HG03439 (cell line): Measurements from ENCODE around the gene LINS1.
"Not testable (repeated sequence)": the region's sequence is repeated elsewhere in the genome, so short reads cannot be mapped to it uniquely, and the experiment has no call there.

Experiments used
- ATAC-seq: cut with Tn5 transposase; IDR thresholded peaks from one replicate; pipeline ENCODE4 v1.9.1; 2021; ENCODE audit warnings: mild to moderate bottlenecking, moderate library complexity; ENCODE audit not compliant: unreplicated experiment

LINS1 gene

DNA sequence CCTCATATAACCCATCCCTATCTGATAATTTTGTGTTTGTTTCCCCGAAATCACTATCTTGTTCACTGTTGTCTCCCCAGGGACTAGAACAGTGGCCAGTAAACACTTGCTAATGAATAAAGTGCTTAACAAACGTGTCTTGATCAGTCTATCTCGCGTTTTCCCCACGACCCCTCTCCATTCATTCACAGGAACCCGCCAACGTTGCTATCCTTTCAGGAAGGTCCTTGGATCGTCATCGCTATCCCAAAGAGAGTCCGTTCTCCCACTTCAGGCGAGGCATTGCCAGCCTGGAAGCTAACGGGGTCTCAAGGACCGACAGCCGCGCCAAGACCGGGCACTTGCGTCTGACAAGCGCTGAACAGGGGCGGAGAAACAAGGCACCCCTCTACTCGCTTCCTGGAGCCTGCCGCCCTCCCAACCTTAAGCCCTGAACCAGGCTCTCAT, 344 bp downstream of the LINS1 start:
- peak; percentile 22 for ATAC-seq

DNA sequence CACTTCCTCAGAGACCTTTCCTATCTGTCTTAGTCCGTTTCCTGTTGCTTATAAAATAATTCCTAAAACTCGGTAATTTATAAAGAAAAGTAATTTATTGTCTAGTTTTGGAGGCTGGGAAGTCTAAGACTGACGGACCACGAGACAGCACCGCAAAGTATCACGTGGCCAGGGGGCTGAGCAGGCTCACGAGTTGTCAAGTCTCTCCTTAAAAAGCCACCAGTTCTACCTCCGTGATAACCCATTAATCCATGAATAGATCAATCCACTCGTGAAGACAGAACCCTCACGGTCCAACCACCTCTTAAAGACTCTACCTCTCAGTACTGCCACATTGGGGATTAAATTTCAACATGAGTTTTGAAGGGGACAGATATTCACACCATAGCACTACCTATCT, 821 bp downstream of the LINS1 start:
- ATAC-seq = no peak

- ATAC-seq = no peak
Observed at GRCh38 chr15:100598655-100599054, 3.3 kb downstream of the LINS1 start.

DNA sequence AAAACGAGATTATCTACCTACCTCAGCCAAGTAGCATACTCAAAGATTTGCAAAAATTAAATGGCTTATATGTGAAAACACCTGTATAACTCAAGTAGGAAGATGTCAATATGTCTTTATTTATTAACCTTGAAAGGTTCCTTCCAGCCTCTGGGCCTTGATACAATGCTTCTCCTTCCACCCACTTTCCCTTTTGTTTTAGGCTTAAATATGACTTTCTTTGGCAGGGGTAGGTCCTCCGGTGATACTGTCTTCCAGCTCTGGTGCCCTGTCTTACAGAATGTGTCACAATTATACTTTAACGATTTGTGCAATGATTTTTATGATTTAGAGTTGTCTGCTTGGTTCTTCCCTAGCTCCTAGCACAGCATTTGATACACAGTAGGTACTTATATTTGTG, 4.1 kb downstream of the LINS1 start:
- ATAC-seq = no peak

GRCh38 chr15:100596792-100597191, 5.2 kb downstream of the LINS1 start:
- ATAC-seq = peak; percentile 68

GRCh38 chr15:100595964-100596363, 6.0 kb downstream of the LINS1 start:
- ATAC-seq = no peak

- ATAC-seq = no peak
Observed at GRCh38 chr15:100593431-100593830, 8.6 kb downstream of the LINS1 start.

DNA sequence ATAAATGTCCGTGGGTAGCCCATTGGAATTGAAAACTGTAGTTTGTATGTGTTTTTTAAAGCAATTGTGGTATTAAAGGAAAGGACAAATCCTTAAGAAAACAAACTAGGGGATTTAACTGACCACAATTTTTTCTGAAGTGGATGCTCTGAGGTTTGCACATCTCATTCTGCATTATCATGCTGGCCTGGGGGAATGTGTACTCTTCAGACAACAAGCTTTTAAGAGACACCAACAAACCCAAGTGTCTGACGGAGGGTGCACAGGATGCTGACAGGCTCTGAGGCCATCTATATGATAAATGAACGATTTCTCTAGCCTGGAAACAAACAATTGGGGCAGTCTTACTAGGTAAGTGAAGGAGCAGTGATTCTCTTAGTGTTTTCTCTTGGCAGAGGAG, 9.1 kb downstream of the LINS1 start:
- ATAC-seq = no peak

GRCh38 chr15:100591835-100592234, 10.1 kb downstream of the LINS1 start:
- no peak for ATAC-seq

DNA sequence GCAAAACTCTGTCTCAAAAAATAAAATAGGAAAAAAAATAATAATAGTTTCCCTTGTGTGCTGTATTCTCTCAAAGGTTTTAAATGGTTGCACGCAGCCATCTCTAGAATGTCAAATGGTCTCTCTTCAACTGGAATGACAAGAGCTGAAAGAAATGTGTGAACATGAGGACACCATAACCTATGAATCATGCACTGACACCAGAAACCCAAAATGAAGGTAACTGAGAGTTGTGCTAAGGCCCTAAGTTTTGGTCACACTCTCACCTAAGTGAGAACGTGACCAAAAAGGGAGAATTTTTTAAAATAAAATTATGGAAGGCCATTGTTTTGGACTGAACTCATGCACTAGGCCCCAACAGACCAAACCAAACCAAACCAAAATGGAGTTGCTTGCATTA, 10.8 kb downstream of the LINS1 start:
- not testable (repeated sequence) for ATAC-seq

GRCh38 chr15:100588638-100589242, 13.2 kb downstream of the LINS1 start:
- no peak for ATAC-seq

- no peak for ATAC-seq
Observed at GRCh38 chr15:100580414-100580813, 21.6 kb downstream of the LINS1 start.

DNA sequence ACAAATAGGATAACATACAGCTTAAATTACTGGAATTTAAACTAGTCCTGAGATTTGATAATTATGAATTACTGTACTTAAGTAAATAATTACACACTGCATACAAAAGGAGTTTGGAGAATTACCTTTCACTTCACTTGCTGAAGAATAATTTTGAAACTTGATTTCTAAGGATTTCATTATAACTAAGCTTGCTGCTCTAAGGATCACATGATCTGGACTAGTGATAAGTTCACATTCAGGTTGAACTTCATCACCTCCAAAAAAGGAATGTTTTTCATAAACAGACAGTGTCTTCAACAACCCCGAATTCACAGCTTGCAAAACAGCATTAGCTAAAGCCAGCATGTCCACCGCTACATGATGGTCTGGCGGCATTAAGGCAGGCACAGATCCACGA, 28.5 kb downstream of the LINS1 start:
- no peak for ATAC-seq

GRCh38 chr15:100572362-100572983, 29.5 kb downstream of the LINS1 start:
- no peak for ATAC-seq

- ATAC-seq = no peak
Observed at GRCh38 chr15:100571592-100572167, 30.3 kb downstream of the LINS1 start.

GRCh38 chr15:100570735-100571313, 31.2 kb downstream of the LINS1 start:
- no peak for ATAC-seq

DNA sequence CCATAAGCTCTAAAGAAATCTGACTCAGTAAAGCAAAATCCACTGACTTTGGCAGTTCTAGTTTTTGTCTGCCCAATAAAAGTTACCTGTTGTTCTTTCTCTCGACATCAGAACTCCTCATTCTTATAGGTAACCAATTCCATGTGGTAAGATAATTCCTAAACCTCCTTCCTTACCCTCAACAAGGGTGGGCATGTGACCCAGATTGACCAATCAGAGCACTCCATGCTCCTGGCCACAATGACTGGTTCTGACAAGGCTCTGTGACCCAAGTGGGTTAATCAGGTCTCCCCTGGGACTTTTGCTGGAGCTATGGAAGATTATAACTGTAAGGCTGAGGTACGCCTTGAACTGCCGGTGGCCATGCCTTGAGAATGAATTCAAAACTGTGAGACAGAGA, 31.7 kb downstream of the LINS1 start:
- no peak for ATAC-seq

- ATAC-seq = no peak
Observed at GRCh38 chr15:100569391-100569790, 32.6 kb downstream of the LINS1 start.

DNA sequence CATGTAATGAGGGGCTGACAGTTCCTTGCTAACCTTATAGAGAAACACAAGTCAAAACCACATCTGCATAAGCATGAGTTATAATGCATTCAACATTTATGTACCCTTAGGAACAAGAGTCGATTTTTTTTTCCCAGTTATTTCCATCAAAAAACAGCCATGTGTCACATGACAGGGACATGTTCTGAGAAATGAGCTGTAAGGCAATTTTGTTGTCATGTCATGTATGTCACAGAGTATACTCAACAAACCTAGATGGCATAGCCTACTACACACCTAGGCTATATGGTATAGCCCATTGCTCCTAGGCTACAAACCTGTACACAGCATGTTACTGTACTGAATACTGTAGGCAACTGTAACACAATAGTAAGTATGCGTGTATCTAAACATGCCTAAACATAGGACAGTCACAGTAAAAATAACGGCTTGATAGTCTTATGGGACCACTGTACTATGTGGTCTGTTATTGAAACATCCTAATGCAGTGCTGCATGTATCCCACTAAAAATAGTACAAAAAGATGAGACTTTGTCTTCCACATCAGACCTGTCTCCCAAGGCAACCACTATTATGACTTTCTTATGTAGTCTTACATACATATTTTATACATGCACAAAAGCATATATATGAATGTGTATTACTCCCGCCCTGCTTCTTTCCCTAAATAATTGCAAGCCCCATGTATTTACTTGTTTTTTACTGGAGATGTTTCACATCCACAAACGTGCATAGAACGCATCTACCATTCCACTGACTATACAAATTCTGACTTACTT, 34.9 kb downstream of the LINS1 start:
- ATAC-seq = no peak

DNA sequence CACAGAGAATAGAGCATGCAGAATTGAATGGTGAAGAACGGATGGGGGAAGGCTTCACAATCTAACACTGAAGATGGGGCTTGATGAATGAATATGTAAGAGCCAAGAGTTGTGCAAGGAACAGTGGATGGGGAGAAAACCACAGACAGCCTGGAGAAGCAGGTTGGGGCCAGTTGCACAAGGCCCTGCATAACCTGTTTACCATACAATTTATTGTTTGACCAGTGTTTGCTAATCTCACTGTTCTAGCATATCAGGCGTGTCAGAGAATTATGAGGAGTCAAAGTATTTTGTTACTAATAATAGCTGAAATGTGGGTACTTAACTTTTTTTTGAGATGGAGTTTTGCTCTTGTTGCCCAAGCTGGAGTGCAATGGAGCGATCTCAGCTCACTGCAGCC, 36.4 kb downstream of the LINS1 start:
- no peak for ATAC-seq

- ATAC-seq = no peak
Observed at GRCh38 chr15:100560323-100560722, 41.7 kb downstream of the LINS1 start.
